Gastroesophageal sphincter (tissue), 3 donors: Measurements from ENCODE around the gene CBFB.

Experiments used
- CTCF ChIP-seq, 4 experiments: fragments of 200-600 bp in 2 of 4; fragments of 450-650 bp in 2 of 4; sonication (generic) in 1 of 4; IDR thresholded peaks; one replicate each; pipeline ENCODE4 v1.5.1; 2017 to 2019; ENCODE audit warnings: antibody characterized with exemption in 4 of 4, mild to moderate bottlenecking in 2 of 4, moderate library complexity in 2 of 4
- EP300 ChIP-seq: sonication (generic); formaldehyde crosslinking; IDR thresholded peaks from one replicate; pipeline ENCODE4 v1.6.1; 2017; ENCODE audit warnings: antibody characterized with exemption, mild to moderate bottlenecking
- POLR2A ChIP-seq, 2 donors: fragments of 450-650 bp; IDR thresholded peaks; one replicate each; pipeline ENCODE4 v1.6.1; 2017; ENCODE audit warnings: antibody characterized with exemption in 2 of 2, mild to moderate bottlenecking in 2 of 2, moderate library complexity in 1 of 2
- POLR2AphosphoS5 ChIP-seq: sonication (generic); formaldehyde crosslinking; IDR thresholded peaks from one replicate; pipeline ENCODE4 v1.6.1; 2017; ENCODE audit warnings: antibody characterized with exemption

- TF ChIP-seq CTCF (IDR thresholded peaks at IDR 0.05) (no peak), EP300 (no peak), POLR2AphosphoS5 (no peak), POLR2A (IDR thresholded peaks at IDR 0.05) (no peak)
These were observed 60.2 kb downstream of the CBFB start for GRCh38 chr16:67089101-67089500.
